Heart left ventricle (tissue), 16 donors: Measurements from ENCODE around the gene CEP164. TPM values are rescaled to one million over a fixed set of nuclear protein-coding genes. Genes with fewer than 3 reads are reported as not detected.

ENCODE experiments used
- ATAC-seq, 4 donors: fragments of 200-7000 bp; cut with Tn5 transposase; one replicate each; pipeline ENCODE4 v1.9.1; 2020 to 2022; ENCODE audit warnings: moderate library complexity in 4 of 4, mild to moderate bottlenecking in 3 of 4, moderate number of reproducible peaks in 1 of 4
- DNase-seq, 5 donors: peaks; one replicate each; pipeline ENCODE4 v3.0.0-alpha.2; 2020
- H3K27ac ChIP-seq, 12 donors: fragments of 200-600 bp; sonication (generic) in 4 of 12; one replicate each; pipeline versions ENCODE4 v1.5.0 to v1.8.0; 2016 to 2022; ENCODE audit warnings: mild to moderate bottlenecking in 2 of 12
- H3K27me3 ChIP-seq, 9 donors: fragments of 200-600 bp; sonication (generic) in 2 of 9; one replicate each; pipeline versions ENCODE4 v1.5.1 to v1.8.0; 2016 to 2022; ENCODE audit warnings: mild to moderate bottlenecking in 3 of 9
- H3K36me3 ChIP-seq, 9 donors: fragments of 200-600 bp; sonication (generic) in 2 of 9; one replicate each; pipeline versions ENCODE4 v1.5.0 to v1.8.0; 2018 to 2022; ENCODE audit warnings: mild to moderate bottlenecking in 2 of 9
- H3K4me1 ChIP-seq, 12 donors: fragments of 200-600 bp; sonication (generic) in 4 of 12; one replicate each; pipeline versions ENCODE4 v1.5.0 to v1.8.0; 2016 to 2022; ENCODE audit warnings: mild to moderate bottlenecking in 3 of 12
- H3K4me3 ChIP-seq, 12 donors: fragments of 200-600 bp; sonication (generic) in 4 of 12; one replicate each; pipeline versions ENCODE4 v1.5.0 to v1.8.0; 2017 to 2022; ENCODE audit warnings: mild to moderate bottlenecking in 9 of 12, moderate library complexity in 4 of 12
- H3K9me3 ChIP-seq, 12 donors: fragments of 200-600 bp; sonication (generic) in 4 of 12; one replicate each; pipeline versions ENCODE4 v1.5.0 to v1.8.0; 2016 to 2022; ENCODE audit warnings: mild to moderate bottlenecking in 1 of 12
- CTCF ChIP-seq, 12 donors: fragments of 200-600 bp; sonication (generic) in 4 of 12; IDR thresholded peaks; one replicate each; pipeline versions ENCODE4 v1.5.0 to v1.8.0; 2018 to 2022; ENCODE audit warnings: antibody characterized with exemption in 12 of 12, mild to moderate bottlenecking in 5 of 12
- POLR2A ChIP-seq, 2 donors: fragments of 450-650 bp; IDR thresholded peaks; one replicate each; pipeline ENCODE4 v1.6.1; 2017; ENCODE audit warnings: antibody characterized with exemption in 2 of 2, mild to moderate bottlenecking in 2 of 2, moderate library complexity in 2 of 2
- WGBS, 4 donors: extraction: QIAGEN DNeasy Blood & Tissue Kit in 2 of 4; methylation state at CpG; one replicate each; pipeline versions ENCODE4 v1.1.5 to v1.1.7; 2013 to 2018; 5-methylcytosine and 5-hydroxymethylcytosine counted together
- intact Hi-C, 10 donors: fragments of 100-400 bp; cut with DNase I; formaldehyde crosslinking; loops; one replicate each; pipeline versions ENCODE4 v1.11.1 to v1.14.2; 2022
- polyA plus RNA-seq, 2 donors: library from polyadenylated mRNA; stranded (reverse); fragments of 200-250 nt; gene quantifications; one replicate each; pipeline ENCODE4 v1.2.3, GENCODE V29; 2013
- total RNA-seq, 9 donors: library from RNA; depleted of rRNA in 2 of 9; stranded (reverse); fragments of >200 nt in 2 of 9; fragmentation: NEBNext Ultra II Directional in 3 of 9; extraction: Animal tissue kit (Norgen Biotek cat#: 25700) in 3 of 9; gene quantifications; one replicate each; pipeline versions ENCODE4 v1.1.0 to v1.2.4, GENCODE V29; 2016 to 2023
- donor health status: ischemic (EF 13 %, LVEDD 7.1; RV severe dilation, severe dysfunction).
- donor health status: healthy with polysubstance abuse.
- donor health status: DM: no; HTN: yes; CAD: no.
- donor health status: DM: no; HTN: no; CAD: no.
- donor health status: ischemic (EF 25% LVEDD 6.9; RV normal size, moderate dysfunction).
- donor health status: ischemic (EF 25% LVEDD 5.7; RV mildly dilated, moderate dysfunction).
- donor health status: healthy.
- donor health status: DM: yes; HTN: yes; CAD: no.
- donor health status: ischemic (EF 35%, LVEDD 5.7; RV mildly dilated, moderate dysfunction).
- donor health status: nonischemic (EF 11% LVEDD 7.7; RV severe dilation, severe dysfunction).
- donor health status: DM: yes; HTN: yes; CAD: no.
- donor health status: PGD.
- donor health status: ischemic (EF 29% LVEDD 5.4; RV normal size, mild dysfunction).
- donor health status: nonischemic (EF 23%, LVEDD 6.1; RV moderate dilation, normal function).

The CEP164 gene
- total and polyA plus RNA-seq, 11 donors, result 2.6 to 15.4 (median 6.6) TPM

GRCh38 chr11:117385906-117386305, 58.3 kb downstream of the CEP164 start:
- H3K4me1 ChIP-seq, result no peaks in the 10 kb centered on the region
- DNase-seq, result no peak
- TF ChIP-seq POLR2A (IDR thresholded peaks at IDR 0.05) (no peak), CTCF (IDR thresholded peaks at IDR 0.05) (no peak)
- intact Hi-C loops, result no loop called here
- H3K27ac ChIP-seq, result no peak overlapping the region
- H3K36me3 ChIP-seq, result peaks cover 0 to 94% (median 47%) of the 10 kb centered on the region in 9 donors
- WGBS, 4 donors, result 96 to 99% (median 97%) methylated on average over 9 of the region's 9 CpGs
- H3K4me3 ChIP-seq, result no peak overlapping the region
- no peaks in the 10 kb centered on the region for H3K9me3 ChIP-seq
- H3K27me3 ChIP-seq, result no peaks in the 10 kb centered on the region
- ATAC-seq, result no peak

GRCh38 chr11:117387992-117388755, 60.5 kb downstream of the CEP164 start:
- TF ChIP-seq CTCF (IDR thresholded peaks at IDR 0.05), result no peak
- no peak for TF ChIP-seq POLR2A (IDR thresholded peaks at IDR 0.05)
- peaks cover 0 to 94% (median 54%) of the 10 kb centered on the region in 9 donors for H3K36me3 ChIP-seq
- ATAC-seq (no peak), DNase-seq (no peak)
- no peaks in the 10 kb centered on the region for H3K9me3 ChIP-seq
- H3K4me3 ChIP-seq, result no peak overlapping the region
- no peak overlapping the region for H3K27ac ChIP-seq
- H3K27me3 ChIP-seq, result no peaks in the 10 kb centered on the region
- intact Hi-C loops, result no loop called here
- 88 to 94% (median 92%) methylated on average over 3 of the region's 3 CpGs for WGBS, 4 donors
- H3K4me1 ChIP-seq, result no peaks in the 10 kb centered on the region

GRCh38 chr11:117390743-117391142, 63.1 kb downstream of the CEP164 start:
- H3K9me3 ChIP-seq, result no peaks in the 10 kb centered on the region
- H3K4me1 ChIP-seq, result no peaks in the 10 kb centered on the region
- WGBS, 4 donors, result 94 to 98% (median 97%) methylated on average over 8 of the region's 8 CpGs
- no peak overlapping the region for H3K27ac ChIP-seq
- H3K4me3 ChIP-seq, result no peak overlapping the region
- no peak for TF ChIP-seq CTCF (IDR thresholded peaks at IDR 0.05)
- H3K27me3 ChIP-seq, result no peaks in the 10 kb centered on the region
- DNase-seq, result no peak
- peaks cover 0 to 94% (median 68%) of the 10 kb centered on the region in 9 donors for H3K36me3 ChIP-seq
- intact Hi-C loops, result no loop called here
- ATAC-seq, result no peak

GRCh38 chr11:117391181-117391580, 63.5 kb downstream of the CEP164 start:
- H3K36me3 ChIP-seq, result peaks cover 0 to 94% (median 68%) of the 10 kb centered on the region in 9 donors

More at GRCh38 chr11:117391181-117391580, 63.5 kb downstream of the CEP164 start:
- H3K4me1 ChIP-seq, result no peaks in the 10 kb centered on the region
- ATAC-seq, result no peak
- intact Hi-C loops, result no loop called here
- no peaks in the 10 kb centered on the region for H3K9me3 ChIP-seq
- no peak overlapping the region for H3K27ac ChIP-seq
- no peak for DNase-seq
- no peak overlapping the region for H3K4me3 ChIP-seq
- no peaks in the 10 kb centered on the region for H3K27me3 ChIP-seq
- no peak for TF ChIP-seq POLR2A (IDR thresholded peaks at IDR 0.05)
- no peak for TF ChIP-seq CTCF (IDR thresholded peaks at IDR 0.05)
- WGBS, 4 donors, result 89 to 98% (median 97%) methylated on average over 7 to 8 of the region's 8 CpGs
